Aorta (tissue), 5 donors: Measurements from ENCODE around the gene RMP24.
"Not testable (repeated sequence)": the region's sequence is repeated elsewhere in the genome, so short reads cannot be mapped to it uniquely, and the experiment has no call there.

Source experiments
- ATAC-seq: fragments of 200-7000 bp; cut with Tn5 transposase; one replicate; pipeline ENCODE4 v1.9.1; 2022; ENCODE audit warnings: moderate library complexity; ENCODE audit not compliant: low FRiP score
- DNase-seq, 2 donors: peaks; one replicate each; pipeline ENCODE4 v3.0.0-alpha.2; 2020
- H3K27ac ChIP-seq, 2 donors: one replicate each; pipeline ENCODE4 v1.5.1; 2013; ENCODE audit warnings: low read length in 2 of 2, mild to moderate bottlenecking in 2 of 2, moderate library complexity in 2 of 2, control low read depth in 1 of 2, inconsistent platforms in 1 of 2, low read depth in 1 of 2
- H3K27me3 ChIP-seq, 2 donors: one replicate each; pipeline ENCODE4 v1.6.1; 2013; ENCODE audit warnings: control low read depth in 1 of 2, low read length in 1 of 2, mild to moderate bottlenecking in 1 of 2, moderate library complexity in 1 of 2; ENCODE audit not compliant: insufficient read depth in 2 of 2, control insufficient read depth in 1 of 2
- H3K36me3 ChIP-seq, 2 donors: one replicate each; pipeline ENCODE4 v1.6.1; 2013; ENCODE audit warnings: control low read depth in 1 of 2, low read length in 1 of 2, mild to moderate bottlenecking in 1 of 2; ENCODE audit not compliant: insufficient read depth in 2 of 2, control insufficient read depth in 1 of 2
- H3K4me1 ChIP-seq, 2 donors: one replicate each; pipeline ENCODE4 v1.6.1; 2013; ENCODE audit warnings: low read length in 2 of 2, control low read depth in 1 of 2, mild to moderate bottlenecking in 1 of 2, moderate library complexity in 1 of 2; ENCODE audit not compliant: insufficient read depth in 2 of 2, control insufficient read depth in 1 of 2
- H3K4me3 ChIP-seq, 2 donors: one replicate each; pipeline ENCODE4 v1.5.1; 2013; ENCODE audit warnings: low read length in 2 of 2, control low read depth in 1 of 2, mild to moderate bottlenecking in 1 of 2
- H3K9me3 ChIP-seq: one replicate; pipeline ENCODE4 v1.6.1; 2013; ENCODE audit warnings: mild to moderate bottlenecking, low read length; ENCODE audit not compliant: control insufficient read depth
- WGBS, 2 donors: extraction: QIAGEN DNeasy Blood & Tissue Kit; methylation state at CpG; one replicate each; pipeline ENCODE4 v1.1.7; 2013; 5-methylcytosine and 5-hydroxymethylcytosine counted together
- intact Hi-C, 2 donors: fragments of 100-400 bp; cut with DNase I; formaldehyde crosslinking; loops; one replicate each; pipeline versions ENCODE4 v1.14.2 to v1.15.0; 2022
- donor health status: healthy with polysubstance abuse.
- donor health status: Bipolar disorder and iron deficiency.
- donor health status: DM: no; HTN: no; CAD: no.
- donor health status: DM: no; HTN: no; CAD: no.
- donor health status: DM: yes; HTN: yes; CAD: no.

RMP24 gene

GRCh38 chr18:35953688-35954087 lies 18.8 kb upstream of the RMP24 start:
- H3K27ac ChIP-seq = no peak overlapping the region
- H3K4me1 ChIP-seq = no peaks in the 10 kb centered on the region
- 82 to 93% methylated on average over 1 of the region's 1 CpG for WGBS, 2 donors
- H3K4me3 ChIP-seq = no peak overlapping the region
- peaks cover 1% of the 10 kb centered on the region for H3K9me3 ChIP-seq
- no peaks in the 10 kb centered on the region for H3K36me3 ChIP-seq
- intact Hi-C loops = loop anchor here in 1 of 2 donors (5.0 to 10.0 kb wide), 2 partner anchors 196 to 569 kb away; no protein-coding TSS in a partner anchor
- ATAC-seq = no peak
- no peak for DNase-seq
- H3K27me3 ChIP-seq = no peaks in the 10 kb centered on the region

- intact Hi-C loops = loop anchor here in 1 of 2 donors (10.0 kb wide), 1 partner anchor 571 kb away; no protein-coding TSS in a partner anchor
- ATAC-seq = no peak
Observed at GRCh38 chr18:35956226-35956625, 16.3 kb upstream of the RMP24 start.

DNA sequence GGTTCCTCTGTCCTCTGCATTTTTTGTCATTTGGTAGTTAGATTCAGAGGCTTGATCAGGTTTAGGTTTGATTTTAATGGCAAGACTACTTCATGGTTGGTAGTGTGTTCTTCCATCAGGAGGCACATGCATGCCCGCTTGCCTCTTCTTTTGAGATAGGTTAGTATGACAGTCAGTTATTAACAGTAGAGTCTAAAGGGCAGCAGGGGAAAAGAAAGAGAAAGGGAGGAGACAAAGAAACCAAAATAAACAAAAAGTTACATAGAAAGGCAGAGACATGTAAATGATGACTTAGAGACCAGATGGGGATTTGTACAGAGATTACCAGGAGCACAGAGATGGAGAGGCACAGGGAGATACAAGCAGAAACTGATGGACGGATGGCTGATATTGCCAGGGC lies 10.2 kb upstream of the RMP24 start:
- no peaks in the 10 kb centered on the region for H3K27me3 ChIP-seq
- no peaks in the 10 kb centered on the region for H3K4me1 ChIP-seq
- no peak for DNase-seq
- ATAC-seq = no peak
- H3K9me3 ChIP-seq = peaks cover 2% of the 10 kb centered on the region
- H3K27ac ChIP-seq = no peak overlapping the region
- H3K4me3 ChIP-seq = no peak overlapping the region
- intact Hi-C loops = no loop called here
- WGBS, 2 donors = 85 to 89% methylated on average over 2 of the region's 2 CpGs
- no peaks in the 10 kb centered on the region for H3K36me3 ChIP-seq

More at GRCh38 chr18:35956226-35956625, 16.3 kb upstream of the RMP24 start:
- Histone ChIP-seq H3K27ac (no peak overlapping the region), H3K27me3 (no peaks in the 10 kb centered on the region), H3K4me1 (no peaks in the 10 kb centered on the region), H3K4me3 (no peak overlapping the region), H3K9me3 (peaks cover 3% of the 10 kb centered on the region), H3K36me3 (no peaks in the 10 kb centered on the region)
- WGBS, 2 donors = 81 to 83% methylated on average over 3 of the region's 3 CpGs
- DNase-seq = no peak

GRCh38 chr18:35964319-35964718 lies 8.2 kb upstream of the RMP24 start:
- no peak overlapping the region for H3K27ac ChIP-seq
- no peak for ATAC-seq
- H3K36me3 ChIP-seq = no peaks in the 10 kb centered on the region
- H3K4me1 ChIP-seq = no peaks in the 10 kb centered on the region
- peaks cover 2% of the 10 kb centered on the region for H3K9me3 ChIP-seq
- no peak overlapping the region for H3K4me3 ChIP-seq
- H3K27me3 ChIP-seq = no peaks in the 10 kb centered on the region
- no peak for DNase-seq
- intact Hi-C loops = no loop called here

GRCh38 chr18:35967866-35968265 lies 4.6 kb upstream of the RMP24 start:
- DNase-seq, H3K27ac ChIP-seq, H3K27me3 ChIP-seq, ATAC-seq, H3K4me1 ChIP-seq, H3K4me3 ChIP-seq, H3K9me3 ChIP-seq, H3K36me3 ChIP-seq: not testable (repeated sequence)
- intact Hi-C loops = loop anchor here in 1 of 2 donors (5.0 kb wide), 1 partner anchor 686 kb away; no protein-coding TSS in a partner anchor
- 82 to 89% methylated on average over 4 of the region's 4 CpGs for WGBS, 2 donors

DNA sequence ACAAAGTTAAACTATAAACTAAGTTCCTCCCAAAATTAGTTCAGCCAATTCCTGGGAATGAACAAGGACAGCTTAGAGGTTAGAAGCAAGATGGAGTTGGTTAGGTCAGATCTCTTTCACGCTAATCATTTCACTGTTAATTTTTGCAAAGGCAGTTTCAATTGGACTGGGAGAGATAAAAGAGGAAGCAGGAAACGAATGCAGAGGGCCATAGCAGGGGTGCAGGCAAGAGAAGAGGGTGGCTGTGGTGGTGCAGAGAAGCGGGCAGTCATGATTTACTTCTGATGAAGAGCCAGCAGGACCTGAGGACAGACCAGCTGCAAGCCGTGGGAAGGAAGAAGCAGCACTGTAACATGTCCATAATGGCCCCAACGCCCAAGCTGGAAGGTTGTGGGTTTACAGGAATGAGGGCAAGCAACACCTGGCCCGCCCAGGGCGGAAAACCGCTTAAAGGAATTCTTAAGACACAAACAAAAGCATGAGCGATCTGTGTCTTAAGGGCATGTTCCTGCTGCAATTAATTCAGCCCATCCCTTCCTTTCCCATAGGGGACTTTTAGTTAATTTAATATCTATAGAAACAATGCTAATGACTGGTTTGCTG lies 4.1 kb upstream of the RMP24 start:
- H3K4me1 ChIP-seq = peaks cover 0 to 3% of the 10 kb centered on the region in 2 donors
- no peak overlapping the region for H3K27ac ChIP-seq
- no peak for ATAC-seq
- intact Hi-C loops = loop anchor here in 1 of 2 donors (5.0 kb wide), 1 partner anchor 686 kb away; no protein-coding TSS in a partner anchor
- WGBS, 2 donors = 74 to 81% methylated on average over 9 of the region's 9 CpGs
- no peaks in the 10 kb centered on the region for H3K9me3 ChIP-seq
- H3K36me3 ChIP-seq = no peaks in the 10 kb centered on the region
- H3K27me3 ChIP-seq = no peaks in the 10 kb centered on the region
- H3K4me3 ChIP-seq = no peak overlapping the region
- DNase-seq = no peak

GRCh38 chr18:35969676-35970075 lies 2.8 kb upstream of the RMP24 start:
- Histone ChIP-seq H3K4me1 (peaks cover 0 to 6% of the 10 kb centered on the region in 2 donors), H3K27me3 (no peaks in the 10 kb centered on the region), H3K36me3 (no peaks in the 10 kb centered on the region), H3K4me3 (no peak overlapping the region), H3K27ac (no peak overlapping the region), H3K9me3 (no peaks in the 10 kb centered on the region)
- ATAC-seq (no peak), DNase-seq (no peak)
- intact Hi-C loops = loop anchor here in 1 of 2 donors (5.0 kb wide), 2 partner anchors 98 to 687 kb away; partner anchors contain the start of gene RPRD1A

DNA sequence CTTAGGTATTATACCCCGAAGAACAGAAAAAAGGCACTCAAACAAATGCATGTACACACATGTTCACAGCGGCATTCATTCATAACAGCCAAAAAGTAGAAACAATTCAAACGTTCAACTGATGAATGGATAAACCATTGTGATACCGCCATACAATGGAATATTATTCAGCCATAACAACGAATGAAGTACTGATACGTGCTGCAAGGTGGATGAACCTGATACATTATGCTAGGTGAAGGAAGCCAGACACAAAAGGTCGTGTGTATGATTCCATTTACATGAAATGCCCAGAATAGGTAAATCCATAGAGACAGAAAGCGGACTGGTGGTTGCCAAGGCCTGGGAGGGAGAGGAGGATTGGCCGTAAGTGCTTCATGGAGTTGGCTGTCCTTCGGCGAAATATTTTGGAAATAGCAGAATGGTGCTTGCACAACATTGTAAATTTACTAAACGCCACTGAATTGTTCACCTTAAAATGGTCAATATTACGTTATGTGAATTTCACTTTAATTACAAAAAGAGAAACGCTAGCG lies 750 bp upstream of the RMP24 start:
- no peaks in the 10 kb centered on the region for H3K27me3 ChIP-seq
- peaks cover 0 to 6% of the 10 kb centered on the region in 2 donors for H3K4me1 ChIP-seq
- intact Hi-C loops = loop anchor here in 1 of 2 donors (5.0 kb wide), 1 partner anchor 96 kb away; the partner anchor contains the start of gene RPRD1A
- ATAC-seq = peak; percentile 40
- 31 to 32% methylated on average over 15 of the region's 15 CpGs for WGBS, 2 donors
- no peaks in the 10 kb centered on the region for H3K36me3 ChIP-seq
- H3K9me3 ChIP-seq = no peaks in the 10 kb centered on the region
- peak overlapping the region in 1 of 2 donors; percentile 96 for H3K27ac ChIP-seq
- H3K4me3 ChIP-seq = peak overlapping the region; percentile 81 to 87
- no peak for DNase-seq

GRCh38 chr18:35973650-35974049 lies 1.2 kb downstream of the RMP24 start:
- Histone ChIP-seq H3K4me3 (peak overlapping the region in 1 of 2 donors; percentile 81), H3K27ac (no peak overlapping the region)

More at GRCh38 chr18:35973650-35974049, 1.2 kb downstream of the RMP24 start:
- ATAC-seq (no peak), DNase-seq (no peak)
- peaks cover 2 to 9% of the 10 kb centered on the region in 2 donors for H3K36me3 ChIP-seq
- peaks cover 0 to 6% of the 10 kb centered on the region in 2 donors for H3K4me1 ChIP-seq
- intact Hi-C loops = loop anchor here in 1 of 2 donors (5.0 kb wide), 1 partner anchor 94 kb away; the partner anchor contains the start of gene RPRD1A
- WGBS, 2 donors = 92% methylated on average over 12 of the region's 12 CpGs
- no peaks in the 10 kb centered on the region for H3K9me3 ChIP-seq
- H3K27me3 ChIP-seq = no peaks in the 10 kb centered on the region
